Liver (tissue), 3 donors: Measurements from ENCODE around the gene SOX6.

Experiments
- CTCF ChIP-seq: fragments of 150-350 bp; IDR thresholded peaks from 2 replicates; pipeline ENCODE4 v1.5.1; 2017; ENCODE audit warnings: improper control_type of control experiment, low read depth, low read length; ENCODE audit not compliant: missing input control
- EGR1 ChIP-seq, 2 donors: IDR thresholded peaks; 2 replicates each; pipeline ENCODE4 v1.6.1; 2016 to 2018; ENCODE audit warnings: antibody characterized with exemption in 2 of 2, low read depth in 2 of 2
- FOXA1 ChIP-seq: IDR thresholded peaks from 2 replicates; pipeline ENCODE4 v1.6.1; 2016; ENCODE audit warnings: antibody characterized with exemption
- GABPA ChIP-seq, 2 donors: IDR thresholded peaks in 1 of 2; conservative IDR thresholded peaks in 1 of 2; 2 replicates each; pipeline ENCODE4 v1.6.1; 2016; ENCODE audit warnings: antibody characterized with exemption in 2 of 2, mild to moderate bottlenecking in 1 of 2, moderate library complexity in 1 of 2
- JUND ChIP-seq, 2 donors: IDR thresholded peaks; 2 replicates each; pipeline ENCODE4 v1.6.1; 2016; ENCODE audit warnings: antibody characterized with exemption in 2 of 2
- MAX ChIP-seq: IDR thresholded peaks from 2 replicates; pipeline ENCODE4 v1.6.1; 2016; ENCODE audit warnings: antibody characterized with exemption
- RAD21 ChIP-seq, 2 donors: IDR thresholded peaks; 2 replicates each; pipeline ENCODE4 v1.6.1; 2016; ENCODE audit warnings: antibody characterized with exemption in 2 of 2, mild to moderate bottlenecking in 2 of 2
- SP1 ChIP-seq: IDR thresholded peaks from 2 replicates; pipeline ENCODE4 v1.6.1; 2018; ENCODE audit warnings: antibody characterized with exemption, mild to moderate bottlenecking
- TAF1 ChIP-seq: conservative IDR thresholded peaks from 2 replicates; pipeline ENCODE4 v1.6.1; 2016; ENCODE audit warnings: antibody characterized with exemption, mild to moderate bottlenecking
- YY1 ChIP-seq: IDR thresholded peaks from 2 replicates; pipeline ENCODE4 v1.6.1; 2016; ENCODE audit warnings: antibody characterized with exemption, mild to moderate bottlenecking
- TF ChIP-seq, protein P1 (sequence below): IDR thresholded peaks from 2 replicates; pipeline ENCODE4 v1.6.1; 2016; ENCODE audit warnings: antibody characterized with exemption, mild to moderate bottlenecking
- TF ChIP-seq, protein P2 (sequence below): IDR thresholded peaks from 2 replicates; pipeline ENCODE4 v1.6.1; 2016; ENCODE audit warnings: antibody characterized with exemption
- TF ChIP-seq, protein P3 (sequence below): IDR thresholded peaks from 2 replicates; pipeline ENCODE4 v1.6.1; 2016; ENCODE audit warnings: antibody characterized with exemption
- donor health status: healthy.
- donor health status: healthy.

GRCh38 chr11:15957234-15957633 lies 399.1 kb downstream of the SOX6 start:
- TF ChIP-seq TAF1 (no peak), MAX (no peak), FOXA1 (no peak), YY1 (no peak), CTCF (no peak), RAD21 (IDR thresholded peaks at IDR 0.05) (no peak), GABPA (IDR thresholded peaks at IDR 0.05 in 1 of 2, conservative IDR thresholded peaks at IDR 0.05 in 1 of 2) (no peak), SP1 (no peak), JUND (IDR thresholded peaks at IDR 0.05) (no peak), EGR1 (IDR thresholded peaks at IDR 0.05; ENCODE audit: low read depth in 2 of 2) (no peak)
- TF ChIP-seq, protein P1, sequence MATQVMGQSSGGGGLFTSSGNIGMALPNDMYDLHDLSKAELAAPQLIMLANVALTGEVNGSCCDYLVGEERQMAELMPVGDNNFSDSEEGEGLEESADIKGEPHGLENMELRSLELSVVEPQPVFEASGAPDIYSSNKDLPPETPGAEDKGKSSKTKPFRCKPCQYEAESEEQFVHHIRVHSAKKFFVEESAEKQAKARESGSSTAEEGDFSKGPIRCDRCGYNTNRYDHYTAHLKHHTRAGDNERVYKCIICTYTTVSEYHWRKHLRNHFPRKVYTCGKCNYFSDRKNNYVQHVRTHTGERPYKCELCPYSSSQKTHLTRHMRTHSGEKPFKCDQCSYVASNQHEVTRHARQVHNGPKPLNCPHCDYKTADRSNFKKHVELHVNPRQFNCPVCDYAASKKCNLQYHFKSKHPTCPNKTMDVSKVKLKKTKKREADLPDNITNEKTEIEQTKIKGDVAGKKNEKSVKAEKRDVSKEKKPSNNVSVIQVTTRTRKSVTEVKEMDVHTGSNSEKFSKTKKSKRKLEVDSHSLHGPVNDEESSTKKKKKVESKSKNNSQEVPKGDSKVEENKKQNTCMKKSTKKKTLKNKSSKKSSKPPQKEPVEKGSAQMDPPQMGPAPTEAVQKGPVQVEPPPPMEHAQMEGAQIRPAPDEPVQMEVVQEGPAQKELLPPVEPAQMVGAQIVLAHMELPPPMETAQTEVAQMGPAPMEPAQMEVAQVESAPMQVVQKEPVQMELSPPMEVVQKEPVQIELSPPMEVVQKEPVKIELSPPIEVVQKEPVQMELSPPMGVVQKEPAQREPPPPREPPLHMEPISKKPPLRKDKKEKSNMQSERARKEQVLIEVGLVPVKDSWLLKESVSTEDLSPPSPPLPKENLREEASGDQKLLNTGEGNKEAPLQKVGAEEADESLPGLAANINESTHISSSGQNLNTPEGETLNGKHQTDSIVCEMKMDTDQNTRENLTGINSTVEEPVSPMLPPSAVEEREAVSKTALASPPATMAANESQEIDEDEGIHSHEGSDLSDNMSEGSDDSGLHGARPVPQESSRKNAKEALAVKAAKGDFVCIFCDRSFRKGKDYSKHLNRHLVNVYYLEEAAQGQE, result no peak
- TF ChIP-seq, protein P2, sequence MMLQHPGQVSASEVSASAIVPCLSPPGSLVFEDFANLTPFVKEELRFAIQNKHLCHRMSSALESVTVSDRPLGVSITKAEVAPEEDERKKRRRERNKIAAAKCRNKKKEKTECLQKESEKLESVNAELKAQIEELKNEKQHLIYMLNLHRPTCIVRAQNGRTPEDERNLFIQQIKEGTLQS, result no peak
- TF ChIP-seq, protein P3, sequence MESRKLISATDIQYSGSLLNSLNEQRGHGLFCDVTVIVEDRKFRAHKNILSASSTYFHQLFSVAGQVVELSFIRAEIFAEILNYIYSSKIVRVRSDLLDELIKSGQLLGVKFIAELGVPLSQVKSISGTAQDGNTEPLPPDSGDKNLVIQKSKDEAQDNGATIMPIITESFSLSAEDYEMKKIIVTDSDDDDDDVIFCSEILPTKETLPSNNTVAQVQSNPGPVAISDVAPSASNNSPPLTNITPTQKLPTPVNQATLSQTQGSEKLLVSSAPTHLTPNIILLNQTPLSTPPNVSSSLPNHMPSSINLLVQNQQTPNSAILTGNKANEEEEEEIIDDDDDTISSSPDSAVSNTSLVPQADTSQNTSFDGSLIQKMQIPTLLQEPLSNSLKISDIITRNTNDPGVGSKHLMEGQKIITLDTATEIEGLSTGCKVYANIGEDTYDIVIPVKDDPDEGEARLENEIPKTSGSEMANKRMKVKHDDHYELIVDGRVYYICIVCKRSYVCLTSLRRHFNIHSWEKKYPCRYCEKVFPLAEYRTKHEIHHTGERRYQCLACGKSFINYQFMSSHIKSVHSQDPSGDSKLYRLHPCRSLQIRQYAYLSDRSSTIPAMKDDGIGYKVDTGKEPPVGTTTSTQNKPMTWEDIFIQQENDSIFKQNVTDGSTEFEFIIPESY, result no peak
